Fibroblast of skin of back (primary cell): ENCODE measurements around the gene PRKG1.
"Not testable (repeated sequence)": the region's sequence is repeated elsewhere in the genome, so short reads cannot be mapped to it uniquely, and the experiment has no call there.

Source experiments
- DNase-seq: peaks from one replicate; pipeline ENCODE4 v3.0.0-alpha.2; 2013

Gene PRKG1

DNA sequence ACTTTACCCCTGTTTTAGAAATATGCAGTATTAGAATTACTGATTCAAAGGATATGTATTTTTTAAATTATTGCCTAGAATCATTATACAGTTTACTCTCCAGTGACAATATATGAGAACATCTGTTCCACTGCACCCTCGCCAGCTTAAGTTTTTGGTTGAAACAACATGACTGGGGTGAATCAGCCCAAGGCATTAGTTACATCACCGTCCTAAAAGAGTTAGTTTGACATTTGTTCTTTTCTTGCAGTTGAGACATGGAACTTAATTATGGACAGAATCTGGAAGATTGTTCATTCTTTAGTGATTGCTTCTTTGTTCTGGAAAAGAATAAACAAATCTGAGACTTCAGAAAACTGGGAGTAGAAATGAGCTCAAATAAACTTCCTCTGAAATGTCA, 1072.5 kb downstream of the PRKG1 start:
- DNase-seq = peak; percentile 53

DNA sequence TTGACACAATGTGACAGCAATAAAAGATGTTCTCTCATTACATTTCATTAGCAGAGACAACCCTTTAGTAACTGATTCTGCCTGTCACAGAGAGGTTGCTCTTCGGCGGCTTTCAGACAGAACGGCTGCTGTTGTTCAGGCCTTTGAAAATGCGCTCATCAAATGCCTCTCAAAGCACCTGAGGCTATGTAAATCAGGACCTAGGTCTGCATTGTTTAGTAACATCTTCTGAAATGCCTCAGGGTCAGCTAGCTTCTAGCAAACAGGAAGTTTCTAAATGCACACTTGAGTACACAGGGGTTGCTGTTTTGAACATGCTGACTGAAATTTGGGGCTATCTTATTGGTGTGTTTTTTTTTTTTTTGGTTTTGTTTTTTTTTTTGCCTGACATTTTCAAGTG, 1096.5 kb downstream of the PRKG1 start:
- DNase-seq = no peak

DNA sequence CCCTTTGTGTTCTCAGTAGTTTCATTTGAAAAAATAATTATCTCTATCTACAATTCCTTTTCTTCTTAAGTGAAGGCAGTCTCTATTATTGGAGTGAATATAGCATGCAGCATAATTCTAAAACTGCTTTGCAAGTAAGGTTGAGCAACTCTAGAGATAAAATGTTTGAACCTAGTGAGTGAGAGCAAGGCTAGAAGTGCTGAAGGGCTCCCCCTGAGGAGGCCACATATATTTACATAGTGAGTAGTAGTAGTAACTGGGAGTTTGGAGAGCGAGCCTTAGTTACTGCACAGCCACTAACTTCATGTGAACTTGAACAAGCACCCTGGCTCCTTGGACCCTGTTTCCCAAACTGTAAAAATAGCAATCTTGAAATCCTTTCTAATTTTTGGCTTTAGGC, 1098.3 kb downstream of the PRKG1 start:
- DNase-seq = no peak

- no peak for DNase-seq
These were observed 1111.0 kb downstream of the PRKG1 start for GRCh38 chr10:52185256-52185655.

DNA sequence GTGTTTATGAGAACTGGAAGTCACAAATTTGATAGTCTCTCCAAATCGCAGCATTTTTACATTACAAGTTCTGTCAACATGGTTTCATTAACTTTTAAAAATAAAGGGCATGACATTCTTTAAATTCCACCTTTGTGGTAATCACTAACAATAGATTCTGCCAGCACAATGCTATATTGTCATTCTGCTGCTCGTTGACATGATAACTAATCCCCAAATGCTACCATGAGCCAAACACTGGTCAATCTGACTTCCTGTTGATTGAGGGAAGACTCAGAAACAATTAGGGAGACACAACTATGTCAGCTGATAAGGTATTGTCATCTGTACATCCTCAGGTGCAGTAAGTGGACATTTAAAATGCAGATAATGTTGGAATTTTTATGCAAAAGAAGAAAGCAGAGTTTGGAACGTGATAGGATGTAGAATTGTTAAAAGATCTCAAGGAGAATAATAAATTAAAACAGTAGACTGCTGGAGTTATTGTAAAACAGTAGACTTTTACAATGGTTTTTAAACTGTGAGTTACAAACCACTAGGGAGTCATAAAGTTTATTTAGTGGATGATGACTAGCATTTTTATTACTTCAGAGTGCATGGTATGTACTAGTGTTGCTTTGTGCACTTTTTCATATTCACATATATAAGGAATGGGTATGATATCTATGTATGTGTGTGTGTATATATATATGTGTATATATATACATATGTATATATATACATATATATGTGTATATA, 1113.4 kb downstream of the PRKG1 start:
- DNase-seq = peak; percentile 32

GRCh38 chr10:52191049-52191448, 1116.8 kb downstream of the PRKG1 start:
- DNase-seq = no peak

DNA sequence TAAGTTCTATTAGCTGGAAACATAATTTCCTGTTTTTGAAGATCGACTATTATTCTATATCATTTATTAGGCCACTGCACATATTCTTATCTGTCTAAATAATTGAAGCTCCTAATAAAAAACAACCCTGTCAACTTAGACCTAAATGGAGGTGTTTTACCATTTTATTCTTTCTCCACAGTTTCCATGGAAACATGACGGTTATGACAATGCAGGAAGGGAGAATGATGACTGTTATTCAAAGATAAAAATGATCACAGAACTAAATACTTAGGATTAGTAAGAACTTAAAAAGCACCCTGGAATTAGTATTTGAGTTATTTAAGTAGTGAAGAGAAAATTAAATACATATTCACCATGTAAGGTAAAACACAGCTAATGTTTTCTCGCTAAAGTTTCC, 1119.9 kb downstream of the PRKG1 start:
- no peak for DNase-seq

GRCh38 chr10:52194716-52195115, 1120.4 kb downstream of the PRKG1 start:
- no peak for DNase-seq

DNA sequence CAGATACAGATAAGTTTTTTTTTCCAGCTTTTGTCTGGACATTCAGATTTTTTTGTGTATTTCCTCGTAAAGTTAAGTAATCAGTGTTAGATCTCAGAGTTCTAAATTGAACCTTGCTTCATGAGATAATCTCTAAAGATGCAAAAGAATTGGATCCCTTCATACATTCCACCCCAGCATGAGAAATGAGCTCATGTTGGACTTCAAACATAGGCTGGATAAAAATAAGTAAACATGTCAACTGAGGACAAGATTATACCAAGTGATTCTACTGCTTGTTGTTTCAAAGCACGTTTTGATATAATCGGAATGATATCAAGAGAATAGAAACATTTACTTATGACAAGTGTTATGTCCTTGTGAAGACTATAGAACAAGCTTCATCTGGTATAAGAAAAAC, 1122.8 kb downstream of the PRKG1 start:
- no peak for DNase-seq

DNA sequence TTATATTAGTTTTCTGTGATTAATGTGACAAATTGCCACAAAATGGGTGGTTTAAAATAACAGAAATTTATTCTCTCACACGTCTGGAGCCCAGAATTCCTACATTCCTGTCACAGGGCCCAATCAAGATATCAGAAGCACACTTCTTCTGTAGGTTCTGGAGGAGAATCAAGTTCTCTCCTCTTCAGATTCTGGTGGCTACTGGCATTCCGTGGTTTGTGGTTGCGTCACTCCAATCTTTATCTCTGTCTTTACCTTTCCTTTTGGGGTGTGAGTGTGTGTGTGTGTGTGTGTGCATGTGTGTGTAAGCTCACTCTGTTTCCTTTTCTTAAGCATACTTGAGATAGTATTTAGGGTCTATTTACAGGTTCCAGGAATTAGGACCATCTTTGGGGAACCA, 1124.3 kb downstream of the PRKG1 start:
- peak; percentile 26 for DNase-seq

DNA sequence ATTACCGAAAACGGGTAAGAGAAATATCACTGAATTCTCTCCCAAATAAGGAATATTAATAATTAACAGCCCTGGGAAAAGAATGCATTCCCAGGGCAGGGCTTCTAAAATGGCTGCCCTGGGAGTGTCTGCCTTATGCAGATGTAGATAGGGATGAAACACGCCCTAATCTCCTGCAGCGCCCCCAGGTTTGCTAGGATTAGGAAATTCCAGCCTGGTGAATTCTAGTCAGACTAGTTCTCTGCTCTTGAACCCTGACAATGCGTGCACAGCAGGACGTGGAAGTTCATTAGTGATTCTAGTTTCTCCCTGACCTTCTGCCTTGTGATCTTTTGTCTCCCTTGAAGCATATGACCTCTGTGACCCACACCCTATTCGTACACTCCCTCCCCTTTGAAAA, 1130.6 kb downstream of the PRKG1 start:
- DNase-seq = not testable (repeated sequence)

DNA sequence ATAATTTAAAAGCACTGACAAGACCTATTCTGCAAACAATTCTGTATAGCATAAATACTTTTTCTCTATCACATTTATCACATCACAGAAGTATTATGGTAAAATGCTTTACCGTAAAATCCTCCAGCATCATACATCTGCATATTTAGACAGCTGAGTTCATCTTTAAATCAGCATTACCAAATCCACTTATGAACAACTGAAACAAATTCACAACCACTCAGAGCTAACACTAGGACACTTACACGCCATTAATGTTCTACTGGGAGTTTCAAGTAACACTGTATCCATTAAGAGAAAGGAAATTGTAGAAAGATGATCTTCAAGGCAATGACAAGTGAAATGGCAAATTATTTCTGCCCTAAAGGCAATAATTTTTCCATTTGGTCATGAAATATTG, 1134.1 kb downstream of the PRKG1 start:
- DNase-seq = no peak

DNA sequence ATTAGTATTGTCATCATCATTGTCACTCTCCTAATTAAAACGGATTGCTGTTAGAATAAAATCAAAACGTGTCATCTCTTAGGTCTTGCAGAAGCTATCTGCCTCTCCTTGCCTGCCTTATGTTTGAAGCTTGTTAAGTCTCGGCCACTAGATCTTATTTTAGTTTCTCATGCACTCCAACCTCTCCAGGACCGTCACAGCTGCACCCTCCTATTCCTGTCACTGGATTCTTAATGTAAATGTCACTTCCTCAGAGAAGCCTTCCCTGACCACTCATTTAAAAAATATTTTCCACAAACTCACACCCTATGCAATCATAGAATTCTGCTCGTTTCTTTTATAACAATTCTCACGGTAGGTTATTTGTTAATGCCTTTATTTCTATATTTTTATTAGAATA, 1135.9 kb downstream of the PRKG1 start:
- peak; percentile 75 for DNase-seq

GRCh38 chr10:52212062-52212461, 1137.8 kb downstream of the PRKG1 start:
- DNase-seq = no peak

DNA sequence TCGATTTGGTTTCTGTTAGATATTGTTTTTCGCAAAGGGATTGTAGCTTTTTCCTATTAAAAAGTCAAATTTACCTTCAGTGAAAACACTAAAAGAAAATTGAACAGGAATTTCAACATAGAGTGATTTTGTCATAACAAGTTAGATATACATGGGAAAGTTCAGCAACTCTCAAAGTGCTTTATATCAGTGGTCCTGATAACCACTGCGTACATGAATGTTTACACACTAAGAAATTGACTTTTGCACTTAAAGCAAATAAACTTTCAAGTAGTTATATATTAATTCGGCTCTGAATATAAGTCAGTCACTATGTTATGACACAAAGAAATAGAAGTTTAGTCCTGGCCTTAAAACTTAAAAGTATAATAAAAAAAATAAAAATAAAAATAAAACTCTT, 1138.5 kb downstream of the PRKG1 start:
- no peak for DNase-seq

DNA sequence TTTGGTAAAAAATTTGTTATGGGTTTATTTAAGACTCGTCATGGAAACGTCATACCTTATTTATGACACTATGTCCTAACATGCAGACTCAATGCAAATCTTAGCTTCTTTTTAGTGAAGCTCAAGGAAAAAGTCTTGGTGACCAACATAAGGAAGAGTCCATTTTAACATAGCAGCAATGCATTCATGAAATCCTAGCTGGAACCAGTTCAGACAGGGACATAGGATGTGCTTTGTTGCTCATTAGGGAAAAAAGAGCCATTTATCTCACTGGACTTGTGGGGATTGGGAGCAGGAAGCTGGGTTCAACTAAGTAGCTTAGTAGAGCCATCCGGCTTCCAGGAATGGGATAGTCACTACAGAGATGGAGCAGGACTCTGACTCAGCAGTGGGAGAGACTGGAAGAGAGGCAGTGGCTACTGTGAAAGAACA, 1139.0 kb downstream of the PRKG1 start:
- DNase-seq = peak; percentile 78

DNA sequence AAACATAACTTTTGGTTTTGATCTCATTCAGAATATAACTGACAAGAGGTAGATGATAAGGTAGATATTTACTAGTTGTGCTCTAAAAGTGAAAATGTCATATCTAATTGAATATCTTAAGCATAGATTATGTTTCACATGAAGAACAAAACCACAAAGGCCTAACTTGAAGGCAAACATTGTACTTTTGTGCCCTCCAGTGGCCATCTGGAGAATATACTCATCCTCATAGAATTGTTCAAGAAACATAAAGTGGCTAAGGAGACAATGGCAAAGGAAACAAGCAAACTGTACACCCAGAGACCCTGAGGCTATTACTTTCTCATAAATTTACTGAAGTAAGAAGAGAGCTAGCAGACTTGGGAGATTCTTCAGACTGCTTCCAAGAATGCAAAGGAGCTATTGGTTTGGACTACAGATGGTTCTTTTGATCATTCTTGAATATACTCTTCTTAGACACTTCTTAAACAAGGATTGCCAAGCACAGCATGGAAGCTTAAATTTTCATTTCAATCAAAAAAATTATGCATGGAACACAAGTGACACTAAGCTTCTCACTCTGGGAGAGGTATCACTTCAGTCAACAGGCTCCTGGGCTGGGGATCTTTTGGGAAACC, 1141.6 kb downstream of the PRKG1 start:
- DNase-seq = peak; percentile 75

- peak; percentile 77 for DNase-seq
These were observed 1142.6 kb downstream of the PRKG1 start for GRCh38 chr10:52216852-52217251.

DNA sequence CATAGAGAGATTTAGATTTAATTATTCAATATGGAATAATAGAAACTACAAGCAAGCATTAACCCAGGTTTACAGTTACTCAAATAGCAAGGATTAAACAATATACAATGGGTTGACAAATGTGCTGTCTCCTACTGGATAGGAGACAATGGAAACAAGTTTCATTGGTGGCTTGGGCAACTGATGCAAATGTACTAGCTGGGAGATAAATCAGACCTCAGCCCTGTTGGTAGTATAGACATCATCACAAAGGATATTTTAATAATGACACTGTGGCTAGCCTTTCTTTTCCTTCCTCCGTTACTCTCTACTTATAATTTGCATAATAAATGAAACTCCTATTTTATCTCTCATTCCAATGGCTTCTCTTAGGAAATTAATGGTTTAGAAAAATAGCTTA, 1143.2 kb downstream of the PRKG1 start:
- no peak for DNase-seq

- no peak for DNase-seq
These were observed 1146.7 kb downstream of the PRKG1 start for GRCh38 chr10:52220947-52221346.

- no peak for DNase-seq
These were observed 1147.6 kb downstream of the PRKG1 start for GRCh38 chr10:52221923-52222322.

DNA sequence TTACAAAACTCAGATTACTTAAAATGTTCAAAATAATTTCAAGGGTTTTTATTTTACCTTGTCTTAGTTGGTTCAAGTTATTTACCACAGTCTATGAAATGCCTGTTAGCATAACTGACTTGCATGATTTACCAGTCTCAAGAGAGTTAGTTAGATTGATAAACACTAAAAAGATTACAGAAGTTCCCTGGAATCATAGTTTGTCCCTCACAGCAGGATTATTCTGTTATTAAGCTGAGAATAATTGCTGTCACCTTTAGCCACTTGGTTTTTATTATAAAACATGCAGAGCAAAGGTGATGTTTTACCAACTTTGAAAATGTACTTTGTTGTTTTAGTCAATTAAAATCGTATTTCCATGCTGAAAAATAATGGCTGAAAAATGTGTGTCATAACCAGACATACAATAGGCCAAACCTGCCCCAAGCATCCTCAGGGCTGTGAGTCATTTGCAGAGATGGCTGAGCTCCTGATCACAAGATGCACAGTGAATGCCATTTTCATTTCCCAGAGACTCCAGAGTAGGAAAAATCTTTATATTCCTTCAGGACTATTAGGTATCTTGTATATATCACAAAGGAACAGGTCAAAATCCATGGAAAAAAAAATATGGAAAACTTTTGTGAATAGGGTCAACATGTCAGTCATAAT, 1152.0 kb downstream of the PRKG1 start:
- DNase-seq = peak; percentile 59

GRCh38 chr10:52228556-52228955, 1154.3 kb downstream of the PRKG1 start:
- no peak for DNase-seq
